EH (cell line): ENCODE data around the gene ST7L.

Experiments
- DNase-seq: peaks from one replicate; pipeline ENCODE4 v3.0.0-alpha.2; 2015; ENCODE audit warnings: low read depth

Gene ST7L

DNA sequence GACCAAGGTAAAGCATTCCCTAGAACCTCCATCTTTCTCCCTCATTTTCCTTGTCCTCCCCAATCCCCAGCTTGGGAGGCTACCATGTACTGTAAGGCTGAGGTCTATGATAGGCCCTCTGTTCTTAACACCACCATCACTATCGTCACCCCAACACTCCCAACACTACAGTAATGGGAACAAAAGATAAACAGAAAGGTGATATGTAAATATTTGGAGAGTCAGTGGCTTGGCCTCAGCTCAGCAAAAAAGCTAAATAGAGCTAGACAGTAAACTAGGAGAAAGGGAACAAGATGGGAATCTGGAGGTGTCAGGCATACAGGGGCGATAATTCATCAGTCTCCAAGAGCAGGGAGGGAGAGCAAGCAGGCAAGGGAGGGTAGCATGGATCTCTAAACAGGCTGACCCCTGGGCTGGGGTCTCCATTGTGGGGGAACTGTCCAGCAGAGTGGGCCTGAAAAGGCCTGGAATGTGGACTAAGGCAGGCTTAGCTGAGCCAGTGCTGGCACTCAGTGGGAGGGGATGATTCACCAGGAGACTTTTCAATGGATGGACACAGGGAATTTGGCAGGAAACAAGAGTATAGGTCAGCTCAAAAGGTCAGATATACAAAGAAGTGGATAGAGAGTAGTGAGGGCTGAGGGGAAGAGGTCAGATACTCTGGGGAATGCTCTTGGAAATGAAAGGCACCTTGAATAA lies 103.5 kb downstream of the ST7L start:
- DNase-seq, result peak; percentile 84

GRCh38 chr1:112514901-112515300 lies 104.0 kb downstream of the ST7L start:
- no peak for DNase-seq

- DNase-seq, result peak; percentile 74
Observed at GRCh38 chr1:112513112-112513870, 105.7 kb downstream of the ST7L start.

- no peak for DNase-seq
Observed at GRCh38 chr1:112511897-112512296, 107.0 kb downstream of the ST7L start.

DNA sequence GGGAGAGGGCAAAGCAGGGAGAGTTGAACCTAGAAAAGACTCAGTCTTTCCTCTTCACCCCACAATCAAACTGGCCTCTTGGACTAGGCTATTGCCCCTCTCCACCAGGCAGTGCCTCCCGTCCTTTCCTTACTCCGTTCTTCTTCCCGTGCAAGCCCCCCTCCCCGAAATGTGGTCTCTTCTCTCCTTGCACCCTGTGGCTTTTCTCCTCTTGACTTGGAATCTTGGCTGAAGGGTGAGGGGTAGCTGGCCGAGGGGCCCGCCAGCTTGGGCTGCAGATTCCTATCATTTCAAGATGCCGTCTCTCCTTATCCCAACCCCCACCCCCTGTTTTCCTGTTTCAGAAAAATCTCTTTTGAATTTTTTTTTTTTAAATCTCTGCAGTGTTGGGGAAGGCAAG lies 108.6 kb downstream of the ST7L start:
- no peak for DNase-seq

- no peak for DNase-seq
Observed at GRCh38 chr1:112509660-112510178, 109.2 kb downstream of the ST7L start.

GRCh38 chr1:112509005-112509659 lies 109.8 kb downstream of the ST7L start:
- DNase-seq, result no peak

- DNase-seq, result peak; percentile 23
Observed at GRCh38 chr1:112508278-112509004, 110.5 kb downstream of the ST7L start, which contains the start of gene WNT2B. WNT2B (plus strand) TSS chr1:112508965; CDS start chr1:112509263, 298 bp downstream.

GRCh38 chr1:112507921-112508277 lies 111.0 kb downstream of the ST7L start:
- peak; percentile 28 for DNase-seq

DNA sequence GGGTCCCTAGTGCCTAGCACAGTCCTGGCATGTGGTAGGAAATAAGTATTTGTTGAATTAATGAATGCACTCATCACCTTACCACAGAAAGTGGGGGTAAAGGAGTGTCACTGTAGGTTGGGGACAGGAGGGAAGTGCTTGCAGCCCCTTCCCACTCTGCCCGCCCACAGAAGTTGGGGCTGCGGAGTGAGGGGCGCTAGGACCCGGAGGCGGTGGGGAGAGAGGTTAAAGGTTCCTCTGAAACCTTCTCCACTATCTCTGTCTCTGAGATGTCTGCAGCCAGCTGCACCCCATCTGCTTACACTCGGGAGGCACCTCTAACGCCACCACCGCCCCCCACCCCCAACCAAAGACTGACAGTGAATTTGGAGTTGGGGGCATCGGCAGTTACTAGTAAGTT lies 111.6 kb downstream of the ST7L start:
- DNase-seq, result no peak

DNA sequence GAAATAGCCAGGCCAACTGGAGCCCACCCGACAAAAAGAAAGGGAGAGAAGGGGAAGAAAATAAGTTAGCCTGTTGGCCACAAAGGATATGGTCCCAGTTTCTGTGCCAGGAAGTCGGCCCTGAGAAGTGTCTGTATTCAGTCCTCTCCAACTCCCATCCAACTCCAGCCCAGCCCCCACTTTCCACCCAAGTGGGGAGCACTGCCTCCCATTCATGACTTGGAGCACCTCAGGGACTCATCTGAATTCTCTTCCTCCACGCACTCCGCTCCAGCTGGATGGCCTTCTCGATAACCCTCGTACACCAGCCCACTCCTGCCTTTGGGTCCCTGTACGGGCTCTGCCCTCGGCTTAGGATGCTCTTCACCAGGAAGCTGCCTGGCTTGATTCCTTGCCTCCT lies 112.2 kb downstream of the ST7L start:
- DNase-seq, result no peak

DNA sequence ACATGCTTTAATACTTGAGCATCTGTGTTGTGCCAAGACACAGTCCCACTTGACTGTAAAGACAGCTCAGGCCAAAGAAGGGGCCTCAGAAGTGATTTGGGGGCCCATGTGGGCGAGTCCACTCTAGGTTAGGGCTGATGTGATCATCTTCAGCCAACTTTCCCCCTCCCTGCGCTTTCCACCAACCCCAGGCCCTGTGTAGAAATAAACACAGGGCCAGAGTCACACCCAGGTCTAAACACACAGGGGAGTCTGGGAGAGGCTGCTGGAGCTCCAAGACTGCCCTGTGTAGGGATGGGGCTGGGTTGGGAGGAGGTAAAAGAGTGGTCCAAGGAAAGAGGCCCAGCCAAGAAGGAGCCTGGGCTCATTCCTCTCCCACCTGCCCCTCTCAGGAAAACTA lies 112.6 kb downstream of the ST7L start:
- no peak for DNase-seq

DNA sequence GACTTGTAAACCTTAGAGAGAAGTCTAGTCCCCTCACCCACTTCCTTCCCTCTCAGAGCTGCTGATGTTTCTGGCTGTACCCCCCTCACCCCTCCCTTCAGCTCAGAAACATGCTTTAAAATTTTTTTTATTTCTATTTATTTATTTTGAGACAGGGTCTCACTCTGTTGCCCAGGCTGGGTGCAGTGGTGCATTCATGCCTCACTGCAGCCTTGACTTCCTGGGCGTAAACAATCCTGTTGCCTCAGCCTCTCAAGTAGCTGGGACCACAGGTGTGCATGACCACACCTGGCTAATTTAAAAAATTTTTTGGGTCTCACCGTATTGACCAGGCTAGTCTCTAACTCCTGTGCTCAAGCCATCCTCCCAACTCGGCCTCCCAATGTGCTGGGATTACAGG lies 113.1 kb downstream of the ST7L start:
- no peak for DNase-seq

- DNase-seq, result no peak
Observed at GRCh38 chr1:112505400-112505785, 113.5 kb downstream of the ST7L start.

GRCh38 chr1:112504661-112505399 lies 114.1 kb downstream of the ST7L start:
- no peak for DNase-seq

DNA sequence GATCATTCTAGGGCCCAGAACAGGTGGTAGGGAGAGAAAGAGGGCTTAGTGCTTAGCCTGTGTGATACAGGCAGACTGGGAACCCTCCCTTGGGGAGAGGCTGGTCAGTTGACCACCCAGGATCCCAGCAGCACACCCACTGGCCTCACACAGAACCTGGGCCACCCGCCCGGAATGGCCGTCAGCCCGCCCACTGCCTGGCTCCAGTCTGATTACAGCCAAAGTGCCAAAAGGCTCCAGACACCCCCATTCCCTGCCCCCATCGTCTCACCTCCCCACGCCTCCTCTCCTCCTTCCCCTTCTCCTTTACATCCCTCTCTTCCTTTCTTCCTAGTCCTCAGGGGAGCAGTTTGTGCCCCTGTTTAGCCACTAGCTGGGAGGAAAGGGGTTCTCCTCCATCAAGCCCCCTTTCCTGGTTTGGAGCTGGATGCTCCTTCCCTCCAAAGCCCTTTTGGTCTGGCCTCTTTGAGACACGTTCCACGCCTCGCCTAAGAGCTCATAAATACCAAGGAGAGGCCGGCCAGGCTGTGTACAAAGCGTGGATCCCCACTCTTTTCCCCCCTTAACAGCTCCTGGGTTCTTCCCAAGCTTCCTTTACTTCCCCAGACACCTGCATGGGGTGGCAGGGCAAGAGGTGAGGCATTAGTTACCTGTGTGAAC lies 114.8 kb downstream of the ST7L start:
- no peak for DNase-seq

DNA sequence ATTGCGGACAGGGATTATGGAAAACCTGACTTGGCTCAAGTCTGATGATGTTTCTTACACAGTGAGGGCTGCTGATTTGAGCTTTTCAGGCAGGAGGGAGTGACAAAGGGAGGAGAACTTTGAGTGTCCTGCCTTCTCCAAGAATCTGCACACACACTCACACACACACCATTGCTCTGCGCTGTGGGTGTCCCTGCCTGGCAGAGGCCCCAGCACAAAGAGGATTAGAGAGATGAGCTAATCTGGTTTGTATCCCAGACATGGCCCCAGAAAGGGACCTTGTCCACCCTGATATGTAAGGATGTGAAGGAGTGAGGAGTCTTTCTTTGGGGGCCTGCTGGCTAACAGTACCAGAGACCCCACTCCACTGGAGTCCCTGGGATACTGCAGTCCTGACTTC lies 116.1 kb downstream of the ST7L start:
- DNase-seq, result peak; percentile 52

DNA sequence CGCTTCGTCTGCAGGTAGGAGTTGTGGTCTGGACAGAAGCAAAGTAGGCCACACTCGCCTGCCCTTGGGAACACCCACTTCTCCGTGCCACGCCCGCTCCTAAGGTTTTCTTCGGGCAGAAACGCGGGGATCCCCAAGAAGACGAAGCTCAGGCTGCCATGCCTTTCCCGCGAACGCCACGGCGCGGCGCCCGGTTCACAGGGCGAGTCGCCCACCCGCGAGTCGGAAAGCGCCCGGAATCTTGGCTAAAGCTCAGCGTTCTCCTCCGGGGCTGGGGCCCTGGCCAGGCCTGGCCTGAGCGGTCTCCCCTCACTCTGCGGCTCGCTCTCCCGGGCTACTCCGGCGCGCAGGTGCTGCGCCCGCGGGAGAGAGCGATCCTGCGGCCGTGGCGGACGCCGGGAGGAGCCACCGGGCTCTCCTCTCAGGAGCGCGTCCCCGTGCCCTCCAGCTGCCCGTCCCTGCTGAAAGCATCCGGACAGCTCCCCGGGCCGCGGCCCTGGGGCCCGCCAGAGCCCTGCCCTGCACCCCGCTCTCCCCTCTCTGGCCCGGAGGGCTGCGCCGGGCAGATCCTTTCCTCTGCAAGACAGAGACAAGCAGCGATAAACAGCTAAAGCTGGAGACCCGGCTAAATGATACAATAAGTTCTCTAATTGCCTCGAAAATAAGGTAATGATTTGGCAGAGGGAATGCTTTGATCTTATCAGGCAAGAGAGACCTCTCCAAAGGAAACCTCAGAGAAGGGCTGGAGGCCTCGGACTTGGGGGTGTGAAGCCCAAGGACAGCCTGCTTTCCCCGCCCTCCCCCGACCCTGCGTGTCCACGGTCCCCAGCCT lies 116.9 kb downstream of the ST7L start:
- DNase-seq, result peak; percentile 74

GRCh38 chr1:112496290-112496689 lies 122.7 kb downstream of the ST7L start:
- DNase-seq, result no peak

GRCh38 chr1:112493351-112493750 lies 125.6 kb downstream of the ST7L start:
- DNase-seq, result no peak
